ENCODE data around the gene CYSLTR2.

Gene CYSLTR2

GRCh38 chr13:48630773-48631172 is 23.0 kb upstream of the CYSLTR2 start:
- TF ChIP-seq MAX (IDR thresholded peaks at IDR 0.05; ENCODE audit: low read depth, low read length), result no peak
- no peak for TF ChIP-seq POLR2A (IDR thresholded peaks at IDR 0.05; ENCODE audit: extremely low read depth, insufficient read length)
- no peak for TF ChIP-seq CTCF (IDR thresholded peaks at IDR 0.05; ENCODE audit: low read depth, low read length)
- no peak for TF ChIP-seq MYC (IDR thresholded peaks at IDR 0.05; ENCODE audit: low read depth, low read length)
- no peak for DNase-seq (ENCODE audit: low read depth)
- no peak overlapping the region for H3K4me3 ChIP-seq (ENCODE audit: low read depth, low read length)

- TF ChIP-seq CTCF (IDR thresholded peaks at IDR 0.05; ENCODE audit: low read depth, low read length), result no peak
- no peak for TF ChIP-seq MAX (IDR thresholded peaks at IDR 0.05; ENCODE audit: low read depth, low read length)
- no peak for TF ChIP-seq MYC (IDR thresholded peaks at IDR 0.05; ENCODE audit: low read depth, low read length)
- TF ChIP-seq POLR2A (IDR thresholded peaks at IDR 0.05; ENCODE audit: extremely low read depth, insufficient read length), result no peak
Observed at GRCh38 chr13:48631441-48631840, 22.3 kb upstream of the CYSLTR2 start.

GRCh38 chr13:48633700-48634099 is 20.0 kb upstream of the CYSLTR2 start:
- DNase-seq (ENCODE audit: low read depth), result no peak

More at GRCh38 chr13:48631441-48631840, 22.3 kb upstream of the CYSLTR2 start:
- DNase-seq (ENCODE audit: low read depth), result no peak
- H3K4me3 ChIP-seq (ENCODE audit: low read depth, low read length), result no peak overlapping the region

GRCh38 chr13:48634636-48635035 is 19.1 kb upstream of the CYSLTR2 start:
- H3K4me3 ChIP-seq (ENCODE audit: low read depth, low read length), result no peak overlapping the region
- TF ChIP-seq MYC (IDR thresholded peaks at IDR 0.05; ENCODE audit: low read depth, low read length) (no peak), POLR2A (IDR thresholded peaks at IDR 0.05; ENCODE audit: extremely low read depth, insufficient read length) (no peak)
- DNase-seq (ENCODE audit: low read depth), result no peak

More at GRCh38 chr13:48633700-48634099, 20.0 kb upstream of the CYSLTR2 start:
- no peak overlapping the region for H3K4me3 ChIP-seq (ENCODE audit: low read depth, low read length)
- TF ChIP-seq MAX (IDR thresholded peaks at IDR 0.05; ENCODE audit: low read depth, low read length), result no peak
- no peak for TF ChIP-seq MYC (IDR thresholded peaks at IDR 0.05; ENCODE audit: low read depth, low read length)
- TF ChIP-seq POLR2A (IDR thresholded peaks at IDR 0.05; ENCODE audit: extremely low read depth, insufficient read length), result no peak
- no peak for TF ChIP-seq CTCF (IDR thresholded peaks at IDR 0.05; ENCODE audit: low read depth, low read length)

GRCh38 chr13:48635478-48635877 is 18.3 kb upstream of the CYSLTR2 start:
- TF ChIP-seq CTCF (IDR thresholded peaks at IDR 0.05; ENCODE audit: low read depth, low read length), result no peak
- TF ChIP-seq POLR2A (IDR thresholded peaks at IDR 0.05; ENCODE audit: extremely low read depth, insufficient read length), result no peak
- TF ChIP-seq MYC (IDR thresholded peaks at IDR 0.05; ENCODE audit: low read depth, low read length), result no peak
- TF ChIP-seq MAX (IDR thresholded peaks at IDR 0.05; ENCODE audit: low read depth, low read length), result no peak
- no peak for DNase-seq (ENCODE audit: low read depth)
- H3K4me3 ChIP-seq (ENCODE audit: low read depth, low read length), result no peak overlapping the region

GRCh38 chr13:48636550-48636949 is 17.2 kb upstream of the CYSLTR2 start:
- no peak for DNase-seq (ENCODE audit: low read depth)
- no peak overlapping the region for H3K4me3 ChIP-seq (ENCODE audit: low read depth, low read length)
- no peak for TF ChIP-seq CTCF (IDR thresholded peaks at IDR 0.05; ENCODE audit: low read depth, low read length)
- no peak for TF ChIP-seq POLR2A (IDR thresholded peaks at IDR 0.05; ENCODE audit: extremely low read depth, insufficient read length)

Measured in NB4 (cell line).